Retinal pigment epithelial cell (primary cell): Measurements from ENCODE around the gene SEZ6.

Experiments
- DNase-seq: peaks from one replicate; pipeline ENCODE4 v3.0.0-alpha.2; 2010; ENCODE audit warnings: low read depth
- H3K4me3 ChIP-seq: 2 replicates; pipeline ENCODE4 v1.5.1; 2011; ENCODE audit warnings: mild to moderate bottlenecking, low read length, control low read depth, moderate library complexity
- CTCF ChIP-seq: conservative IDR thresholded peaks from 2 replicates; pipeline ENCODE4 v1.5.1; 2011; ENCODE audit warnings: low read depth, low read length, control low read depth, inconsistent platforms

Gene SEZ6

GRCh38 chr17:28975031-28975430, 30.8 kb downstream of the SEZ6 start:
- no peak for DNase-seq
- H3K4me3 ChIP-seq: no peak overlapping the region
- no peak for TF ChIP-seq CTCF

- DNase-seq: no peak
Observed at GRCh38 chr17:28974451-28974850, 31.4 kb downstream of the SEZ6 start.

GRCh38 chr17:28973425-28973824, 32.4 kb downstream of the SEZ6 start:
- H3K4me3 ChIP-seq: no peak overlapping the region
- TF ChIP-seq CTCF: no peak
- DNase-seq: no peak

More at GRCh38 chr17:28974451-28974850, 31.4 kb downstream of the SEZ6 start:
- TF ChIP-seq CTCF: no peak
- no peak overlapping the region for H3K4me3 ChIP-seq

GRCh38 chr17:28972437-28972836, 33.4 kb downstream of the SEZ6 start:
- no peak overlapping the region for H3K4me3 ChIP-seq
- TF ChIP-seq CTCF: no peak
- no peak for DNase-seq

GRCh38 chr17:28970879-28971278, 35.0 kb downstream of the SEZ6 start:
- no peak for DNase-seq
- H3K4me3 ChIP-seq: no peak overlapping the region
- no peak for TF ChIP-seq CTCF

GRCh38 chr17:28969706-28970393, 36.0 kb downstream of the SEZ6 start:
- TF ChIP-seq CTCF: no peak
- H3K4me3 ChIP-seq: no peak overlapping the region
- DNase-seq: no peak

- TF ChIP-seq CTCF: no peak
- no peak for DNase-seq
- no peak overlapping the region for H3K4me3 ChIP-seq
Observed at GRCh38 chr17:28968914-28969295, 36.9 kb downstream of the SEZ6 start.
